IPS DF 6.9 (cell line): ENCODE data around the gene GSTK1.
"Not testable (repeated sequence)": the region's sequence is repeated elsewhere in the genome, so short reads cannot be mapped to it uniquely, and the experiment has no call there.

ENCODE experiments used
- DNase-seq: peaks from one replicate; pipeline ENCODE4 v3.0.0-alpha.2; 2013; ENCODE audit warnings: low read depth, low spot score
- H3K27ac ChIP-seq: one replicate; pipeline ENCODE4 v1.5.1; 2013; ENCODE audit warnings: low read length, control low read depth
- H3K27me3 ChIP-seq: 2 replicates; pipeline ENCODE4 v1.6.1; 2013; ENCODE audit warnings: mild to moderate bottlenecking, low read length; ENCODE audit not compliant: control insufficient read depth, insufficient read depth
- H3K36me3 ChIP-seq: 2 replicates; pipeline ENCODE4 v1.6.1; 2013; ENCODE audit warnings: low read length; ENCODE audit not compliant: control insufficient read depth, insufficient read depth
- H3K4me1 ChIP-seq: 2 replicates; pipeline ENCODE4 v1.6.1; 2013; ENCODE audit warnings: low read length; ENCODE audit not compliant: control insufficient read depth, insufficient read depth
- H3K4me3 ChIP-seq: 2 replicates; pipeline ENCODE4 v1.5.1; 2013; ENCODE audit warnings: mild to moderate bottlenecking, low read length
- H3K9me3 ChIP-seq: 2 replicates; pipeline ENCODE4 v1.6.1; 2013; ENCODE audit warnings: low read length, inconsistent platforms; ENCODE audit not compliant: control insufficient read depth, insufficient read depth
- WGBS: extraction: QIAGEN DNeasy Blood & Tissue Kit; methylation state at CpG from one replicate; pipeline ENCODE4 v1.1.7; 2013; ENCODE audit warnings: mixed read lengths, missing lambda C conversion rate; ENCODE audit not compliant: insufficient read length, insufficient coverage; 5-methylcytosine and 5-hydroxymethylcytosine counted together

Gene GSTK1

DNA sequence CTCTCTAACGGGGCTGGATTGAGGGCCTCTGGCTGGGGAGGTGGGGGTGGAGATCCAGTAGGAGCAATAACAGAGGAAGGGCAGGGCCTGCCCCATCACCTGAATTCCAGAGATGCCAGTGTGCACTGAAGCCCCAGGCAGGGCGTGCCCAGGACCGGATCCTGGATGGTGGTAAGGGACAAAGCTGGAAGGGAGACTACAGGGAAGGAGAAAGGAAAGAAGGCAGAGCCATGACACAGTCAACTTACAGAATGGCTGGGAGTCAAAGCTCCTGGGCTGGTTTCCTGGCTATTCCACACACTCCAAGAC, 22.2 kb downstream of the GSTK1 start:
- peaks cover 6% of the 10 kb centered on the region; the same call in 1 of the 2 replicates for H3K27me3 ChIP-seq
- WGBS: no CpG with 5 or more reads among the region's 3 CpGs
- DNase-seq: no peak
- no peak overlapping the region for H3K27ac ChIP-seq
- H3K4me3 ChIP-seq: no peak overlapping the region
- no peaks in the 10 kb centered on the region for H3K36me3 ChIP-seq
- H3K9me3 ChIP-seq: no peaks in the 10 kb centered on the region
- H3K4me1 ChIP-seq: peaks cover 7% of the 10 kb centered on the region; the same call in 1 of the 2 replicates

- H3K9me3 ChIP-seq: no peaks in the 10 kb centered on the region
- no peak for DNase-seq
- WGBS: no CpG with 5 or more reads among the region's 11 CpGs
- peaks cover 7% of the 10 kb centered on the region; the same call in 1 of the 2 replicates for H3K4me1 ChIP-seq
- H3K36me3 ChIP-seq: no peaks in the 10 kb centered on the region
- H3K4me3 ChIP-seq: no peak overlapping the region
- H3K27ac ChIP-seq: no peak overlapping the region
- peaks cover 6% of the 10 kb centered on the region; the same call in 1 of the 2 replicates for H3K27me3 ChIP-seq
These were observed 22.7 kb downstream of the GSTK1 start for GRCh38 chr7:143285806-143286521.

DNA sequence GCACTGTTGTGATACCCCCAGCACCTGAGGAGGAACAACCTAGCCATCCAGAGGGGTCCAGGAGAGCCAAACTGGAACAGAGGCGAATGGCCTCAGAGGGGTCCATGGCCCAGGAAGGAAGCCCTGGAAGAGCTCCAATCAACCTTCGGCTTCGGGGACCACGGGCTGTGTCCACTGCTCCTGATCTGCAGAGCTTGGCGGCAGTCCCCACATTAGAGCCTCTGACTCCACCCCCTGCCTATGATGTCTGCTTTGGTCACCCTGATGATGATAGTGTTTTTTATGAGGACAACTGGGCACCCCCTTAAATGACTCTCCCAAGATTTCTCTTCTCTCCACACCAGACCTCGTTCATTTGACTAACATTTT, 23.3 kb downstream of the GSTK1 start:
- no peaks in the 10 kb centered on the region for H3K9me3 ChIP-seq
- no peaks in the 10 kb centered on the region for H3K36me3 ChIP-seq
- peaks cover 6% of the 10 kb centered on the region; the same call in 1 of the 2 replicates for H3K27me3 ChIP-seq
- H3K4me3 ChIP-seq: no peak overlapping the region
- peaks cover 7% of the 10 kb centered on the region; the same call in 1 of the 2 replicates for H3K4me1 ChIP-seq
- DNase-seq: no peak
- no peak overlapping the region for H3K27ac ChIP-seq
- WGBS: no CpG with 5 or more reads among the region's 6 CpGs

- no CpG with 5 or more reads among the region's 17 CpGs for WGBS
- peaks cover 6% of the 10 kb centered on the region; the same call in 1 of the 2 replicates for H3K27me3 ChIP-seq
- H3K9me3 ChIP-seq: no peaks in the 10 kb centered on the region
- H3K27ac ChIP-seq: no peak overlapping the region
- peaks cover 3% of the 10 kb centered on the region; the same call in 1 of the 2 replicates for H3K36me3 ChIP-seq
- DNase-seq: no peak
- H3K4me3 ChIP-seq: no peak overlapping the region
- H3K4me1 ChIP-seq: peaks cover 7% of the 10 kb centered on the region; the same call in 1 of the 2 replicates
These were observed 24.2 kb downstream of the GSTK1 start for GRCh38 chr7:143287339-143287934.

DNA sequence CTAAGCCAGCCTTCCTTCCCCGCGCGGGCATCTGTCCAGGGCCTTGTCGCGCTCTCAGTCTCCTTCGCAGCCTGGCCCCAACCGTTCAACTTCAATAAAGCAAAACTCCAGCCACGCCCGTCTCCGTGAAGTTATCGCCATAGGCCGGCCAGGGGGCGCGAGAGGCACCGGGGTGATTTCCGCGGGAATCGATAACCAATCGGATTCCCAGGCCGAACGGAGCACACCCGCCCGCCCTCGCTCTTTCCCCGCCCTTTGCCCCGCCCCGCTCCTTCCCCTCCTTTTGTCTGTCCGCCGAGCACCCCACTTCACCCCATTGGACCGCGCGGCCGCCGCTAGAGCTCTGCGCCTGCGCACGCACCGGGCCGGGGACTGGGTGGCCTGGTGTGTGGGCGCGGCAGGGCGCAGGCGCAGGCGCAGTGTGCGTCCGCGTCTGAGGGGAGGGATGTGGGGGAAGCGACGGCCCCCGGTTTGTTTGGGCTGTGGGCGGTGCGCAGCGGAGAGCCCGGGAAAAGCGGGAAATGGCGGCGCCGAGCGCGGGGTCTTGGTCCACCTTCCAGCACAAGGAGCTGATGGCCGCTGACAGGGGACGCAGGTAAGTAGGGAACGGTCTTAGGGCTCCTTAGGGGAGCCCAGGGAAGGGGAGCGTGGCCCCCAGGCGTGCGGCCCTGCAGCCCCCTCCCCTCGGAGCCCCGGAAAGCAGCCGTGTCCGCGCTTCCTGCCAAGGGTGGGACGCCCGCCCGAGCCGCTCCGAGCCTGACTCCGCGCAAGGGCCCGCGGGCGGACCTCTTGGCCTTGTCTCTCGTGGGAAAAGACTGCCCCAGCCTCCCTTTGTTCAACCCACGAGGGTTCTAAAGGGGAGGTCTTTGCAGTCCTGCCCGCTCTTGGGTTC, 24.9 kb downstream of the GSTK1 start, which contains the start of gene CASP2:
TSS of gene CASP2 (plus strand) at position 417 of the 892 bp plus-strand sequence. CDS start at position 522, 105 bp downstream.
- peak; percentile 88 for DNase-seq
- Histone ChIP-seq H3K27me3 (peaks cover 6% of the 10 kb centered on the region; the same call in 1 of the 2 replicates), H3K4me1 (peaks cover 7% of the 10 kb centered on the region; the same call in 1 of the 2 replicates), H3K4me3 (peak within 1 kb of the TSS; percentile 62), H3K27ac (no peak within 1 kb of the TSS), H3K9me3 (no peaks in the 10 kb centered on the region), H3K36me3 (peaks cover 5% of the 10 kb centered on the region; the same call in 1 of the 2 replicates)
- no CpG with 5 or more reads among the region's 84 CpGs for WGBS

DNA sequence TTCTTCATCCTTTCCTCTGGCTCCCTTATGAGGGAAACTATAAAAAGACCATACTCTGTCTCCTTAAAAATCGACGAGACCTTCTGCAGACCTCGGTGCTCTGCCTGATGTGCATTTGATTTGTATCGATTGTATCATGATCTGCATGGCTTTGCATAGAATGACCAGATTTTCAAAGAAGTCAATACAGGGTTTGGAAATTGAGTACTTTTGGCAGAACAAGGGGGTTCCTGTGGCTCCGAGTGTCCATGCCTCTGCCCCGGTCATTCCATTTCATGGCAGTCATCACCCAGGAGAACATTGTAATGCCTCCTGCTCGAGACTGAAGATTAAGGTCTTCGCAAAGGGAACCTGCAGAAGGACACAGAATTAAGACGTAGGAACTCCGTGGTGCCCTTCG, 25.6 kb downstream of the GSTK1 start:
- Histone ChIP-seq H3K27me3 (peaks cover 6% of the 10 kb centered on the region; the same call in 1 of the 2 replicates), H3K9me3 (no peaks in the 10 kb centered on the region), H3K4me1 (peaks cover 6% of the 10 kb centered on the region; the same call in 1 of the 2 replicates), H3K4me3 (peak overlapping the region; percentile 62; the same call in 1 of the 2 replicates), H3K27ac (no peak overlapping the region), H3K36me3 (peaks cover 9% of the 10 kb centered on the region; the same call in 1 of the 2 replicates)
- no peak for DNase-seq
- WGBS: no CpG with 5 or more reads among the region's 11 CpGs

GRCh38 chr7:143289421-143289820, 26.2 kb downstream of the GSTK1 start:
- no peaks in the 10 kb centered on the region for H3K9me3 ChIP-seq
- H3K4me3 ChIP-seq: peak overlapping the region; percentile 62; the same call in 1 of the 2 replicates
- WGBS: no CpG with 5 or more reads among the region's 6 CpGs
- H3K27me3 ChIP-seq: peaks cover 6% of the 10 kb centered on the region; the same call in 1 of the 2 replicates
- peaks cover 5% of the 10 kb centered on the region; the same call in 1 of the 2 replicates for H3K4me1 ChIP-seq
- peaks cover 14% of the 10 kb centered on the region; the same call in 1 of the 2 replicates for H3K36me3 ChIP-seq
- DNase-seq: no peak
- no peak overlapping the region for H3K27ac ChIP-seq

- H3K36me3 ChIP-seq: peaks cover 19% of the 10 kb centered on the region; the same call in 1 of the 2 replicates
- H3K27ac ChIP-seq, H3K4me3 ChIP-seq, DNase-seq, H3K27me3 ChIP-seq, H3K9me3 ChIP-seq, H3K4me1 ChIP-seq: not testable (repeated sequence)
- WGBS: no CpG with 5 or more reads among the region's 4 CpGs
These were observed 26.6 kb downstream of the GSTK1 start for GRCh38 chr7:143289888-143290287.

- Histone ChIP-seq H3K4me1 (peaks cover 2% of the 10 kb centered on the region; the same call in 1 of the 2 replicates), H3K27ac (no peak overlapping the region), H3K9me3 (no peaks in the 10 kb centered on the region), H3K36me3 (peaks cover 19% of the 10 kb centered on the region; the same call in 1 of the 2 replicates), H3K4me3 (no peak overlapping the region), H3K27me3 (peaks cover 6% of the 10 kb centered on the region; the same call in 1 of the 2 replicates)
- no CpG with 5 or more reads among the region's 4 CpGs for WGBS
- no peak for DNase-seq
These were observed 27.1 kb downstream of the GSTK1 start for GRCh38 chr7:143290293-143290692.

DNA sequence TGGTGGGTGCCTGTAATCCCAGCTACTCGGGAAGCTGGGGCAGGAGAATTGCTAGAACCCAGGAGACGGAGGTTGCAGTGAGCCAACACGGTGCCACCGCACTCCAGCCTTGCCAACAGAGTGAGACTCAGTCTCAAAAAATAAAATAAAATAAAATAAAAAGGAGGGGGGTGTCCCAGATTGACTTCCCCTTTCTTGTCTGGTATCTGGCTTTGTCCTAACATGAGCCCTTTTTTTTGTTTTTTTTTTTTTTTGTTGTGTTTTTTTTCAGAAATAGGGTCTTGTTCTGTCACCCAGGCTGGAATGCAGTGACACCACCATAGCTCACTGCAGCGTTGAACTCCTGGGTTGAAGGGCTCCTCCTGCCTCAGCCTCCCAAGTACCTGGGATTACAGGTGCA, 29.6 kb downstream of the GSTK1 start:
- Histone ChIP-seq H3K36me3 (peaks cover 23% of the 10 kb centered on the region; the same call in 1 of the 2 replicates), H3K9me3 (no peaks in the 10 kb centered on the region), H3K4me1 (no peaks in the 10 kb centered on the region), H3K27ac (no peak overlapping the region), H3K27me3 (0 out of 2 replicates have a peak, but pooled peaks cover 1% of the 10 kb centered on the region), H3K4me3 (no peak overlapping the region)
- no CpG with 5 or more reads among the region's 5 CpGs for WGBS
- DNase-seq: no peak
